Subcutaneous adipose tissue (tissue), 4 donors: ENCODE measurements around the gene SLC2A4RG. TPM values are rescaled to one million over a fixed set of nuclear protein-coding genes. Genes with fewer than 3 reads are reported as not detected.

Experiments
- CTCF ChIP-seq: fragments of 450-650 bp; IDR thresholded peaks from one replicate; pipeline ENCODE4 v1.5.1; 2016; ENCODE audit warnings: low read depth, mild to moderate bottlenecking, control low read depth, antibody characterized with exemption, moderate library complexity
- small RNA-seq: library from RNA; depleted of rRNA; stranded (forward); fragments of <200 nt; gene quantifications from one replicate; pipeline ENCODE3, GENCODE V24; 2016
- total RNA-seq, 4 donors: library from RNA; depleted of rRNA; stranded (reverse); fragments of >200 nt; gene quantifications; one replicate each; pipeline ENCODE4 v1.1.0, GENCODE V29; 2016

The SLC2A4RG gene
- total RNA-seq, 4 donors from 2014 or later: 8.6 to 126 (median 28.9) TPM

GRCh38 chr20:63792866-63793265, 53.3 kb downstream of the SLC2A4RG start:
- no peak for TF ChIP-seq CTCF

Small RNA genes lying within 50 kb of the gene (small RNA-seq; reads per million reads assigned to genes)
- gene LIME1 (not detected), gene TNFRSF6B (not detected)

Other genes with a start within 250 kb of the SLC2A4RG start
- gene EEF1A2, start 240.7 kb upstream of the SLC2A4RG start, total RNA-seq: not detected
- 100 to 1,000 TPM in 1 of 4 donors, 10 to 100 TPM in 3; 46.9 to 135 (median 63.2) TPM for gene PPDPF, start 219.0 kb upstream of the SLC2A4RG start, total RNA-seq
- gene PTK6, start 202.4 kb upstream of the SLC2A4RG start, total RNA-seq: under 1 TPM in 3 of 4 donors, not detected in 1; 0.38 to 0.68 (median 0.66) TPM
- gene SRMS, start 192.0 kb upstream of the SLC2A4RG start, total RNA-seq: not detected
- under 1 TPM in 1 of 4 donors, not detected in 3; 0.75 TPM for gene FNDC11, start 185.6 kb upstream of the SLC2A4RG start, total RNA-seq
- gene HELZ2, start 165.5 kb upstream of the SLC2A4RG start, total RNA-seq: 10 to 100 TPM in 3 of 4 donors, 1 to 10 TPM in 1; 4.9 to 35.2 (median 10.5) TPM
- gene GMEB2, start 112.7 kb upstream of the SLC2A4RG start, total RNA-seq: 10 to 100 TPM in 1 of 4 donors, 1 to 10 TPM in 3; 3.6 to 12.8 (median 5.1) TPM
- 1 to 10 TPM; 2.4 to 6.4 (median 4.7) TPM for gene STMN3, start 86.4 kb upstream of the SLC2A4RG start, total RNA-seq
- 10 to 100 TPM; 11.6 to 32.8 (median 22.9) TPM for gene RTEL1, start 81.5 kb upstream of the SLC2A4RG start, total RNA-seq
- 10 to 100 TPM in 2 of 4 donors, 1 to 10 TPM in 2; 1.1 to 41.6 (median 10.8) TPM for gene TNFRSF6B, start 43.1 kb upstream of the SLC2A4RG start, total RNA-seq
- gene ARFRP1, start 31.8 kb upstream of the SLC2A4RG start, total RNA-seq: 10 to 100 TPM; 21.9 to 39.4 (median 31.5) TPM
- gene ZGPAT, start 31.7 kb upstream of the SLC2A4RG start, total RNA-seq: 10 to 100 TPM; 13.9 to 20.0 (median 16.6) TPM
- 10 to 100 TPM in 1 of 4 donors, 1 to 10 TPM in 3; 1.6 to 16.6 (median 4.8) TPM for gene LIME1, start 3.1 kb upstream of the SLC2A4RG start, total RNA-seq
- 10 to 100 TPM in 1 of 4 donors, 1 to 10 TPM in 3; 5.7 to 45.2 (median 7.4) TPM for gene ZBTB46, start 91.5 kb downstream of the SLC2A4RG start, total RNA-seq
- gene ABHD16B, start 121.7 kb downstream of the SLC2A4RG start, total RNA-seq: not detected
- gene TPD52L2, start 125.5 kb downstream of the SLC2A4RG start, total RNA-seq: 100 to 1,000 TPM; 110 to 165 (median 152) TPM
- gene DNAJC5, start 155.3 kb downstream of the SLC2A4RG start, total RNA-seq: 10 to 100 TPM; 24.3 to 47.5 (median 35.1) TPM
- 10 to 100 TPM; 24.4 to 47.7 (median 27.1) TPM for gene UCKL1, start 216.6 kb downstream of the SLC2A4RG start, total RNA-seq
- 10 to 100 TPM in 1 of 4 donors, 1 to 10 TPM in 3; 2.6 to 11.9 (median 4.7) TPM for gene ZNF512B, start 230.2 kb downstream of the SLC2A4RG start, total RNA-seq
- 1 to 10 TPM in 3 of 4 donors, not detected in 1; 1.1 to 2.3 (median 2.0) TPM for gene SAMD10, start 239.9 kb downstream of the SLC2A4RG start, total RNA-seq
- 10 to 100 TPM; 44.3 to 80.3 (median 57.2) TPM for gene PRPF6, start 241.4 kb downstream of the SLC2A4RG start, total RNA-seq